CD14-positive monocyte (primary cell): ENCODE results near the gene C12orf56. TPM values are rescaled to one million over a fixed set of nuclear protein-coding genes. Genes with fewer than 3 reads are reported as not detected.
A peak's percentile ranks its signal among the peaks of the same experiment; 100 is the strongest.

ENCODE experiments used
- DNase-seq, 3 donors: peaks; one replicate each; pipeline ENCODE4 v3.0.0-alpha.2; 2011 to 2022
- H2AFZ ChIP-seq: 2 replicates; pipeline ENCODE4 v1.6.0; 2012; ENCODE audit warnings: mild to moderate bottlenecking, low read depth, low read length, inconsistent platforms; ENCODE audit not compliant: insufficient read depth, poor library complexity, severe bottlenecking
- H3K27ac ChIP-seq, 2 donors: 1 replicate in 1 of 2; 2 replicates in 1 of 2; pipeline ENCODE4 v1.5.1; 2012 to 2013; ENCODE audit warnings: low read length in 2 of 2, control low read depth in 1 of 2, inconsistent platforms in 1 of 2, low read depth in 1 of 2, mild to moderate bottlenecking in 1 of 2
- H3K27me3 ChIP-seq, 2 donors: one replicate each; pipeline versions ENCODE4 v1.6.0 to v1.6.1; 2011 to 2013; ENCODE audit warnings: low read length in 2 of 2; ENCODE audit not compliant: control insufficient read depth in 2 of 2, insufficient read depth in 2 of 2
- H3K36me3 ChIP-seq, 2 donors: replicated peaks in 1 of 2; 1 replicate in 1 of 2; 2 replicates in 1 of 2; pipeline versions ENCODE4 v1.5.1 to v1.6.1; 2012 to 2013; ENCODE audit warnings: low read length in 2 of 2, control low read depth in 1 of 2, inconsistent platforms in 1 of 2, mild to moderate bottlenecking in 1 of 2; ENCODE audit not compliant: insufficient read depth in 2 of 2, control insufficient read depth in 1 of 2
- H3K4me1 ChIP-seq, 2 donors: 1 replicate in 1 of 2; 2 replicates in 1 of 2; pipeline versions ENCODE4 v1.5.1 to v1.6.1; 2012 to 2013; ENCODE audit warnings: low read length in 2 of 2, control low read depth in 1 of 2, inconsistent platforms in 1 of 2, mild to moderate bottlenecking in 1 of 2, moderate library complexity in 1 of 2; ENCODE audit not compliant: insufficient read depth in 2 of 2, control insufficient read depth in 1 of 2
- H3K4me2 ChIP-seq: replicated peaks from 2 replicates; pipeline ENCODE3; 2012; ENCODE audit warnings: low read length, moderate library complexity, mild to moderate bottlenecking; ENCODE audit not compliant: poor library complexity, severe bottlenecking; ENCODE audit errors: extremely low read depth
- H3K4me3 ChIP-seq, 3 experiments: fragments of 200-600 bp in 1 of 3; sonication (generic) in 1 of 3; replicated peaks in 1 of 3; 1 replicate in 2 of 3; 2 replicates in 1 of 3; pipeline ENCODE4 v1.5.1; 2011 to 2013; ENCODE audit warnings: low read length in 3 of 3, mild to moderate bottlenecking in 3 of 3, control low read depth in 2 of 3, low read depth in 2 of 3, inconsistent platforms in 1 of 3, moderate library complexity in 1 of 3
- H3K79me2 ChIP-seq: 2 replicates; pipeline ENCODE4 v1.6.0; 2012; ENCODE audit warnings: mild to moderate bottlenecking, control low read depth, inconsistent platforms, low read length, moderate library complexity; ENCODE audit not compliant: insufficient read depth
- H3K9ac ChIP-seq: 2 replicates; pipeline ENCODE4 v1.6.0; 2017; ENCODE audit warnings: low read length, mild to moderate bottlenecking; ENCODE audit not compliant: insufficient read depth, poor library complexity, severe bottlenecking
- H3K9me3 ChIP-seq, 2 donors: replicated peaks in 1 of 2; 1 replicate in 1 of 2; 2 replicates in 1 of 2; pipeline versions ENCODE4 v1.5.1 to v1.6.1; 2012 to 2013; ENCODE audit warnings: low read length in 2 of 2, control low read depth in 1 of 2; ENCODE audit not compliant: control insufficient read depth in 1 of 2, insufficient read depth in 1 of 2
- H4K20me1 ChIP-seq: 2 replicates; pipeline ENCODE4 v1.6.0; 2012; ENCODE audit warnings: mild to moderate bottlenecking, low read length, control low read depth, moderate library complexity; ENCODE audit not compliant: insufficient read depth
- H3K27ac Mint-ChIP-seq, 7 donors: one replicate each; pipeline ENCODE4 v1.8.0; 2020; ENCODE audit warnings: mild to moderate bottlenecking in 7 of 7, mixed read lengths in 7 of 7, moderate library complexity in 6 of 7, inconsistent platforms in 2 of 7
- H3K27me3 Mint-ChIP-seq, 3 donors: one replicate each; pipeline ENCODE4 v1.8.0; 2021 to 2022; ENCODE audit warnings: low read depth in 3 of 3, mild to moderate bottlenecking in 3 of 3, mixed read lengths in 3 of 3, moderate library complexity in 3 of 3, inconsistent platforms in 1 of 3
- H3K36me3 Mint-ChIP-seq, 2 donors: one replicate each; pipeline ENCODE4 v1.8.0; 2020; ENCODE audit warnings: mixed read lengths in 2 of 2, inconsistent platforms in 1 of 2, mild to moderate bottlenecking in 1 of 2
- H3K4me1 Mint-ChIP-seq: one replicate; pipeline ENCODE4 v1.8.0; 2020; ENCODE audit warnings: mild to moderate bottlenecking, mixed read lengths
- H3K4me3 Mint-ChIP-seq, 2 donors: one replicate each; pipeline ENCODE4 v1.8.0; 2020; ENCODE audit warnings: mild to moderate bottlenecking in 2 of 2, mixed read lengths in 2 of 2, moderate library complexity in 1 of 2
- H3K9me3 Mint-ChIP-seq, 7 donors: one replicate each; pipeline ENCODE4 v1.8.0; 2020 to 2022; ENCODE audit warnings: mixed read lengths in 7 of 7, mild to moderate bottlenecking in 6 of 7, moderate library complexity in 6 of 7, inconsistent platforms in 2 of 7
- WGBS: methylation state at CpG from one replicate; pipeline ENCODE4 v1.1.5; 2013; ENCODE audit warnings: missing lambda C conversion rate; ENCODE audit not compliant: insufficient coverage; 5-methylcytosine and 5-hydroxymethylcytosine counted together
- intact Hi-C, 2 donors: fragments of 100-400 bp; cut with micrococcal nuclease; formaldehyde crosslinking; loops; one replicate each; pipeline versions ENCODE4 v1.15.0 to v1.15.1; 2023
- polyA plus RNA-seq, 3 donors: library from polyadenylated mRNA; depleted of rRNA in 1 of 3; unstranded in 2 of 3; stranded (reverse) in 1 of 3; fragments of 300-500 nt in 2 of 3; fragments of >200 nt in 1 of 3; fragmentation: Illumina TruSeq in 2 of 3; gene quantifications; 1 replicate in 2 of 3; 2 replicates in 1 of 3; pipeline ENCODE4 v1.2.3, GENCODE V29; 2012 to 2021
- TF ChIP-seq, protein P1 (sequence below): fragments of 200-600 bp; IDR thresholded peaks from one replicate; pipeline ENCODE4 v1.8.0; 2022; ENCODE audit warnings: antibody characterized with exemption, mild to moderate bottlenecking

Gene C12orf56
- polyA plus RNA-seq, 3 donors = not detected

DNA sequence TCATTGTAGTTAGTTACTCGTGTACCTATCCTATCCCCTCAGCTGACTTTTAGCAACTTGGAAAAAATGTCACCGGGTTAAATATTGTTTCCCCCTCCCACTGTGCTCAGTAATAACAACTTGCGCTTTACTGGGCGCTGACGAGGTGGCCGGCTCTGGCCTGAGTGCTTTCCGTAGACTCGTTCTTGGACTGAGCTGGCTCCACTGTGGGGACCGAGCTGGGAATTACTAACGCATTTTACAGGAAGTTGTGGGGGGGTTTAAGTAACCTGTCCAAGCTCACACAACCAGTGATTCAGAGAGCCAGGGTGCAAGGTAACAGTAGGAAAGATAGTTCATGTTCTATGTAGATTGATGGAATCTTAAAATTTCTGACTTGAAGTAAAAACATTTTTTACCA is 86.0 kb downstream of the C12orf56 start:
- no peaks in the 10 kb centered on the region for H4K20me1 ChIP-seq
- intact Hi-C loops = no loop called here
- Mint-ChIP-seq H3K36me3 (no peaks in the 10 kb centered on the region), H3K4me3 (no peak overlapping the region), H3K27ac (no peak overlapping the region), H3K4me1 (peaks cover 5% of the 10 kb centered on the region), H3K9me3 (peaks cover 0 to 7% (median 2%) of the 10 kb centered on the region in 7 donors), H3K27me3 (peaks cover 3 to 6% (median 4%) of the 10 kb centered on the region in 3 donors)
- no peaks in the 10 kb centered on the region for H3K79me2 ChIP-seq
- no peak overlapping the region for H3K27ac ChIP-seq
- TF ChIP-seq, protein P1, sequence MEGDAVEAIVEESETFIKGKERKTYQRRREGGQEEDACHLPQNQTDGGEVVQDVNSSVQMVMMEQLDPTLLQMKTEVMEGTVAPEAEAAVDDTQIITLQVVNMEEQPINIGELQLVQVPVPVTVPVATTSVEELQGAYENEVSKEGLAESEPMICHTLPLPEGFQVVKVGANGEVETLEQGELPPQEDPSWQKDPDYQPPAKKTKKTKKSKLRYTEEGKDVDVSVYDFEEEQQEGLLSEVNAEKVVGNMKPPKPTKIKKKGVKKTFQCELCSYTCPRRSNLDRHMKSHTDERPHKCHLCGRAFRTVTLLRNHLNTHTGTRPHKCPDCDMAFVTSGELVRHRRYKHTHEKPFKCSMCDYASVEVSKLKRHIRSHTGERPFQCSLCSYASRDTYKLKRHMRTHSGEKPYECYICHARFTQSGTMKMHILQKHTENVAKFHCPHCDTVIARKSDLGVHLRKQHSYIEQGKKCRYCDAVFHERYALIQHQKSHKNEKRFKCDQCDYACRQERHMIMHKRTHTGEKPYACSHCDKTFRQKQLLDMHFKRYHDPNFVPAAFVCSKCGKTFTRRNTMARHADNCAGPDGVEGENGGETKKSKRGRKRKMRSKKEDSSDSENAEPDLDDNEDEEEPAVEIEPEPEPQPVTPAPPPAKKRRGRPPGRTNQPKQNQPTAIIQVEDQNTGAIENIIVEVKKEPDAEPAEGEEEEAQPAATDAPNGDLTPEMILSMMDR = no peak
- H3K27me3 ChIP-seq = no peaks in the 10 kb centered on the region
- H3K36me3 ChIP-seq = no peaks in the 10 kb centered on the region
- H3K9ac ChIP-seq = no peak overlapping the region
- no peak overlapping the region for H3K4me2 ChIP-seq
- no peak overlapping the region for H3K4me3 ChIP-seq
- 98% methylated on average over 7 of the region's 10 CpGs for WGBS
- no peak for DNase-seq
- H2AFZ ChIP-seq = no peak overlapping the region
- H3K4me1 ChIP-seq = no peaks in the 10 kb centered on the region
- no peaks in the 10 kb centered on the region for H3K9me3 ChIP-seq

DNA sequence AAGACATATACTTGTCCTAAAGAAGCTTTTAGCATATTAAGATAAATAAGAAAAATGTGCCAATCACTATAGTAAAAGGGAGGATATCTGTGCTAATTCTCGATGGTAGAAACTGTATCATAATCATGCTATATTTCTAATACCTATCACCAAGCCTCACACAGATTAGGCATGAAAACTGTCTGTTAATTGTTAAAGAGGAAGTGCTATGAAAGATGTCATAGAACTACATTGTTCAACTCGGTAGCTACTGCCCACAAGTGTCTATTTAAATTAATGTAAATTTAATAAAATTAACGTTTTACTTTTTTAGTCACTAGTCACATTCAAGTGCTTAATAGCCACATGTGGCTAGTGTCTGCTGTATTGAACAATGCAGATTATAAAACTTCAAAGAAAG is 90.9 kb downstream of the C12orf56 start:
- Mint-ChIP-seq H3K27ac (peak overlapping the region in 1 of 7 donors; percentile 8), H3K36me3 (no peaks in the 10 kb centered on the region), H3K4me3 (no peak overlapping the region), H3K4me1 (peaks cover 12% of the 10 kb centered on the region), H3K27me3 (peaks cover 3 to 4% (median 3%) of the 10 kb centered on the region in 3 donors), H3K9me3 (peaks cover 0 to 8% (median 2%) of the 10 kb centered on the region in 7 donors)
- Histone ChIP-seq H4K20me1 (no peaks in the 10 kb centered on the region), H3K4me2 (no peak overlapping the region), H3K4me1 (peaks cover 2 to 7% of the 10 kb centered on the region in 2 donors), H3K4me3 (no peak overlapping the region), H3K79me2 (no peaks in the 10 kb centered on the region), H2AFZ (no peak overlapping the region), H3K9ac (no peak overlapping the region), H3K9me3 (no peaks in the 10 kb centered on the region), H3K36me3 (no peaks in the 10 kb centered on the region), H3K27ac (peak overlapping the region in 1 of 2 donors; percentile 8), H3K27me3 (no peaks in the 10 kb centered on the region)
- WGBS = no CpG with 5 or more reads among the region's 3 CpGs
- intact Hi-C loops = no loop called here
- peak in 1 of 3 donors; percentile 5 for DNase-seq
- TF ChIP-seq, protein P1 = no peak
